KOPT-K1 (cell line): Measurements from ENCODE around the gene ZDHHC7.

Experiments used
- H3K27ac ChIP-seq: fragments of 200-600 bp; sonication (generic); 2 replicates; pipeline ENCODE4 v1.5.1; 2016; ENCODE audit warnings: antibody characterized with exemption, mild to moderate bottlenecking, low read depth, low read length; ENCODE audit not compliant: poor library complexity, severe bottlenecking
- H3K36me3 ChIP-seq: fragments of 200-600 bp; sonication (generic); 2 replicates; pipeline ENCODE4 v1.5.1; 2017; ENCODE audit warnings: antibody characterized with exemption, mild to moderate bottlenecking, low read length, moderate library complexity; ENCODE audit not compliant: insufficient read depth
- H3K9me3 ChIP-seq: fragments of 200-600 bp; sonication (generic); 2 replicates; pipeline ENCODE4 v1.5.1; 2017; ENCODE audit warnings: antibody characterized with exemption, low read length, mild to moderate bottlenecking; ENCODE audit not compliant: insufficient read depth, poor library complexity, severe bottlenecking

The ZDHHC7 gene

GRCh38 chr16:85015481-85016187 is 4.3 kb upstream of the ZDHHC7 start:
- Histone ChIP-seq H3K27ac (no peak overlapping the region), H3K36me3 (no peaks in the 10 kb centered on the region), H3K9me3 (no peaks in the 10 kb centered on the region)

GRCh38 chr16:85014311-85014710 is 3.0 kb upstream of the ZDHHC7 start:
- no peaks in the 10 kb centered on the region for H3K9me3 ChIP-seq
- no peaks in the 10 kb centered on the region for H3K36me3 ChIP-seq
- H3K27ac ChIP-seq: no peak overlapping the region

- no peaks in the 10 kb centered on the region for H3K9me3 ChIP-seq
- peak overlapping the region; percentile 82 for H3K27ac ChIP-seq
- peaks cover 6% of the 10 kb centered on the region; the same call in 1 of the 2 replicates for H3K36me3 ChIP-seq
Measured at GRCh38 chr16:85011846-85012284, 530 bp upstream of the ZDHHC7 start.

GRCh38 chr16:85010446-85010930 is 847 bp downstream of the ZDHHC7 start:
- Histone ChIP-seq H3K9me3 (no peaks in the 10 kb centered on the region), H3K27ac (peak overlapping the region; percentile 82), H3K36me3 (peaks cover 6% of the 10 kb centered on the region; the same call in 1 of the 2 replicates)

GRCh38 chr16:85008271-85008670 is 3.1 kb downstream of the ZDHHC7 start:
- no peak overlapping the region for H3K27ac ChIP-seq
- H3K9me3 ChIP-seq: no peaks in the 10 kb centered on the region
- H3K36me3 ChIP-seq: peaks cover 6% of the 10 kb centered on the region; the same call in 1 of the 2 replicates

GRCh38 chr16:85007496-85008214 is 3.7 kb downstream of the ZDHHC7 start:
- Histone ChIP-seq H3K27ac (no peak overlapping the region), H3K9me3 (no peaks in the 10 kb centered on the region), H3K36me3 (peaks cover 6% of the 10 kb centered on the region; the same call in 1 of the 2 replicates)

- Histone ChIP-seq H3K27ac (no peak overlapping the region), H3K36me3 (peaks cover 6% of the 10 kb centered on the region; the same call in 1 of the 2 replicates), H3K9me3 (no peaks in the 10 kb centered on the region)
Measured at GRCh38 chr16:85006639-85007038, 4.7 kb downstream of the ZDHHC7 start.

- Histone ChIP-seq H3K9me3 (no peaks in the 10 kb centered on the region), H3K27ac (no peak overlapping the region), H3K36me3 (peaks cover 6% of the 10 kb centered on the region; the same call in 1 of the 2 replicates)
Measured at GRCh38 chr16:85005285-85006069, 5.9 kb downstream of the ZDHHC7 start.

- Histone ChIP-seq H3K36me3 (peaks cover 11% of the 10 kb centered on the region), H3K27ac (no peak overlapping the region), H3K9me3 (no peaks in the 10 kb centered on the region)
Measured at GRCh38 chr16:85004587-85005205, 6.6 kb downstream of the ZDHHC7 start.

- Histone ChIP-seq H3K36me3 (peaks cover 11% of the 10 kb centered on the region), H3K27ac (no peak overlapping the region), H3K9me3 (no peaks in the 10 kb centered on the region)
Measured at GRCh38 chr16:85003725-85004586, 7.4 kb downstream of the ZDHHC7 start.

GRCh38 chr16:85003076-85003475 is 8.3 kb downstream of the ZDHHC7 start:
- no peak overlapping the region for H3K27ac ChIP-seq
- H3K36me3 ChIP-seq: peaks cover 6% of the 10 kb centered on the region

GRCh38 chr16:85002608-85003007 is 8.7 kb downstream of the ZDHHC7 start:
- H3K27ac ChIP-seq: no peak overlapping the region
- no peaks in the 10 kb centered on the region for H3K9me3 ChIP-seq

More at GRCh38 chr16:85003076-85003475, 8.3 kb downstream of the ZDHHC7 start:
- H3K9me3 ChIP-seq: no peaks in the 10 kb centered on the region

GRCh38 chr16:85002099-85002541 is 9.2 kb downstream of the ZDHHC7 start:
- Histone ChIP-seq H3K36me3 (peaks cover 5% of the 10 kb centered on the region), H3K27ac (no peak overlapping the region), H3K9me3 (no peaks in the 10 kb centered on the region)

More at GRCh38 chr16:85002608-85003007, 8.7 kb downstream of the ZDHHC7 start:
- H3K36me3 ChIP-seq: peaks cover 5% of the 10 kb centered on the region
